HG03558 (cell line): ENCODE data around the gene MCEMP1.
"Not testable (repeated sequence)": the region's sequence is repeated elsewhere in the genome, so short reads cannot be mapped to it uniquely, and the experiment has no call there.

ENCODE experiments used
- ATAC-seq: cut with Tn5 transposase; IDR thresholded peaks from one replicate; pipeline ENCODE4 v1.9.1; 2021; ENCODE audit warnings: moderate number of reproducible peaks; ENCODE audit not compliant: unreplicated experiment; ENCODE audit errors: extremely low read depth

MCEMP1 gene

GRCh38 chr19:7643031-7643415 is 33.9 kb upstream of the MCEMP1 start:
- no peak for ATAC-seq

- not testable (repeated sequence) for ATAC-seq
Measured at GRCh38 chr19:7643629-7644549, 33.0 kb upstream of the MCEMP1 start.

- no peak for ATAC-seq
Measured at GRCh38 chr19:7644550-7644877, 32.4 kb upstream of the MCEMP1 start.

GRCh38 chr19:7645163-7645562 is 31.7 kb upstream of the MCEMP1 start:
- ATAC-seq, result no peak

- ATAC-seq, result no peak
Measured at GRCh38 chr19:7645656-7646425, 31.0 kb upstream of the MCEMP1 start.

- no peak for ATAC-seq
Measured at GRCh38 chr19:7646426-7646700, 30.5 kb upstream of the MCEMP1 start.

- ATAC-seq, result no peak
Measured at GRCh38 chr19:7647156-7647555, 29.7 kb upstream of the MCEMP1 start.

GRCh38 chr19:7648265-7649014 is 28.4 kb upstream of the MCEMP1 start:
- no peak for ATAC-seq

- no peak for ATAC-seq
Measured at GRCh38 chr19:7650148-7650547, 26.7 kb upstream of the MCEMP1 start.

GRCh38 chr19:7652061-7652641 is 24.7 kb upstream of the MCEMP1 start:
- ATAC-seq, result no peak

- no peak for ATAC-seq
Measured at GRCh38 chr19:7654401-7654800, 22.5 kb upstream of the MCEMP1 start.

GRCh38 chr19:7655581-7655980 is 21.3 kb upstream of the MCEMP1 start:
- no peak for ATAC-seq

GRCh38 chr19:7657131-7657751 is 19.6 kb upstream of the MCEMP1 start:
- ATAC-seq, result no peak

- no peak for ATAC-seq
Measured at GRCh38 chr19:7658219-7658686, 18.6 kb upstream of the MCEMP1 start.

GRCh38 chr19:7661744-7662538 is 14.9 kb upstream of the MCEMP1 start:
- no peak for ATAC-seq

- no peak for ATAC-seq
Measured at GRCh38 chr19:7662657-7663056, 14.2 kb upstream of the MCEMP1 start.

GRCh38 chr19:7663706-7664105 is 13.2 kb upstream of the MCEMP1 start:
- ATAC-seq, result no peak

- no peak for ATAC-seq
Measured at GRCh38 chr19:7665076-7665475, 11.8 kb upstream of the MCEMP1 start.

- ATAC-seq, result no peak
Measured at GRCh38 chr19:7668842-7669241, 8.0 kb upstream of the MCEMP1 start, which contains the start of gene RETN. RETN (plus strand) TSS chr19:7669049; CDS start chr19:7669327, 278 bp downstream.
